HG03432 (cell line): ENCODE data around the gene PXDC1.
"Not testable (repeated sequence)": the region's sequence is repeated elsewhere in the genome, so short reads cannot be mapped to it uniquely, and the experiment has no call there.

ENCODE experiments used
- ATAC-seq: cut with Tn5 transposase; IDR thresholded peaks from one replicate; pipeline ENCODE4 v1.9.1; 2021; ENCODE audit warnings: mild to moderate bottlenecking, moderate library complexity; ENCODE audit not compliant: unreplicated experiment

PXDC1 gene

DNA sequence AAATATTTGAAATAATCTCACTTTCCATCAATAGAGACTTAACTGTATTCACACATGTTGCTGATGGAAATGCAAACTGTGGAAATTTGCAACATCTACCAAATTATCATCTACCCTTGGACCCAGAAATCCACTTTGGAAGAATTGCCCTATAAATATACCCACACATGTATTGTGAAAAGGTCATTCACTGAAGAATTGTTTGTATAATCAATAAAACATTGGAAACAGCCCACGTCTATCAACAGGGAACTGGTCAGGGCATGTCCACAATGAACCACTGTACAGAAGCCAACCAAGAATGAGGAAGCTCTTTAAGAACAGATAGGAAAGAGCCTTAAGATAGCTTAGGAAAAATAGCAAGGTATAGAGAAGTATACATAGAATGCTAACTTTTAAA, 36.2 kb downstream of the PXDC1 start:
- no peak for ATAC-seq

DNA sequence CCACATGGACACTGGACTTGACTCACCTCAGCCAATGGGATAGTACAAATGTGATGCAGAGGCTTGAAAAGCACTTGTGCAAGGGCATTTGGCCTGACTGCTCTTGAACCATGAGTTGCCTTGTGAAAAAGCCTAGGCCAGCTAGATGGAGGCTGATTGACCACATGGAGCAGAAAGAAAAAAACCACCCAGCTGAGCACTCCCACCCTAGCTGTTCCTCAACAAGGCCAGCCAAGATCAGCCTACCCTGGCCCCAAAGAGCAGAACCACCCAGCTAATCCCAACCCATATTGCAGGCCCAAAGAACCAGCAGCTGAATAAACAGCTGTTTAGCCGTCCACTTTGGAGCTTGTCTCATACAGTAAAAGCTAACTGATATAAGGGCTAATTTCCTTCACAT, 36.7 kb downstream of the PXDC1 start:
- ATAC-seq = no peak

DNA sequence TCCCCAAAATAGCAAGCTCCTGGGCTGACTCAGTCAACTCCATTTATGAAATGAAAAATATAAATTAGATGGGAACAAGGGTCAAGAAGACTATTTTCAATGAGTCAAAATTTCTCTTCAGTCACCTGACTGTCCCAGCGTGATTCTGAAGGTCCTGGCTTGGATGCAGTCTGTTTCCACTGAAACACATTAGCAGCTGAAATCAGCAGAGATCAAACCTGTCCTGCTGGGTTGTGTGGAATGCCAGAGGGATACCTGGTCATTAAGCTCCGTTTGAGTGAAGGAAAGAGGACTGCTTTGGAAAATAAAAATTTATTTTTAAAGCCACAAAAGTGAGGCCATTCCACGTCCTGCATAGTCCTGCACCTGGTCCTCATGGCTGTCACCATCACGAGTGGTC, 37.4 kb downstream of the PXDC1 start:
- no peak for ATAC-seq

DNA sequence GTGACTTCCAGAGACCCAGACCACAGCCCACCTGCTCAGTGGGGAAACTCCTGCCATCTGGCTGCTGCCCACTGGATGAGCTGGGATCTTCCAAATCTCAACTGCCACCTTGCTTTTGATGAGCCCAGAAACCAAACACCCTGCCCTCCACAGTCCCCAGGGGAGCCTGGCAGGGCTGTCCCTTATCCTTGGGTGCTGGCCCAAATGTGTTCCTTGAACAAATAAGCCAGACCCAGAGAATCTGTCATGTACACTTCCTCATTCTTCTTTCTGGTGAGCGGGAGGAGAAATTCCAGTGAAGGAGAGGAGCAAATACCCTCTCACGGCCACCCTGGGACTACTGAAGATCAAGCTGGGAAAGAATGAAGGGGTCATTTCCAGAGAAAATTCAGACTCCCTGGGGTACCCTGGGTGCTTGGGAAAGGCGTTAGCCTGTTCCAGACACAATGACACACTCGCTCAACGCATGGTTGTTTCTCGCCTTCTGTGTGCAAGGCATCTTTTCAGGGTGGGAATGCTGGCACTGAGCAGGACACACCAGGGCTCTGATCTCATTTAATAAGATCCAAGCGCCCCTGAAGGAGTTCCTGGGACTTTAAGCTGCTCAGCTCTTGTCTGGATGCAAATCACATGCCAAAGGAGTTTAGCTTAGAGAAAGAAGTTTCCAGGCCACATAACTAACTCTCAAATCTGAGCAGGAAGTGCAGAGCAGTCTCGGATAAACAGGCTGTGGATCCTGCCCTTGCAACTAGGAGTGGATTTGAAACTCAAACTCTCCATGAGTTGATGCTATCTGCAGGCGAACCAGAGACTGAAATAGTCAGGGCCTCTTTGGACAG, 38.5 kb downstream of the PXDC1 start:
- ATAC-seq = no peak

DNA sequence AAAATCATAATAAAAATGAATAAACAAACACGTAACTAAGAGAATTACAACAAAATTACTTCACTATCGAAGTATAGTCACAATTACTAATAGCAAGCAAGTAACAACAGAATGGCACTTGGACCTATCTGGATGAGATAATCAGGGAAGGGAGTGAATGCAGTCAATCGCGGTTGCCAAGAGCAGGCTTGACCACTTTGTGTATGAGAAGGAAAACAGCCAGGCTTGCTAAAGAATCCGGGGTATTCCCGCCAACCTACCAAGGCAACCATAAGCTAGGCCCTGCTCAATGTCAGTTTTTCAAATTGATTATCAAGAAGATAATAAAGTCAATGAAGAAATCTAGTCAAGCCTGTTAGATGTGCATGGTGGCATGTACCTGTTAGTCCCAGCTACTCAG, 39.7 kb downstream of the PXDC1 start:
- no peak for ATAC-seq

DNA sequence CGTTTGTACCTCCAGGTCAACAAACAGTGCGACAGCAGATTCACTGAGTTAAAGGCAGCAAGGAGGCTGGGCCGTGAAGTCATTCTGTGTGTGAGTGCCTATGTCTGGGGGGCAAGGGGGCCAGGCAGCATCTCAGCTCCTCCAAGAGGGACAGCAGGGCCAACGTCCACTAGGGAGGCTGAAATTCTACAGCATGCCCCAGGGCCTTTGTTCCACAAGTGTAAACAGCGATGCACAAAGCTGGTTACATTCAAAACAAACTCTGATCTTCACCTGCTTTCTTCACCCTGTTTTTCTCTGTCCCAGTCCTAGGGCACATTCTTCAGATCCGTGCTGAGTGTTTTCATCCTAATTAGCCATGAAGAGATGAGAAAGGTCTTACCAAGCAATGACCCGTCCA, 41.1 kb downstream of the PXDC1 start:
- no peak for ATAC-seq

DNA sequence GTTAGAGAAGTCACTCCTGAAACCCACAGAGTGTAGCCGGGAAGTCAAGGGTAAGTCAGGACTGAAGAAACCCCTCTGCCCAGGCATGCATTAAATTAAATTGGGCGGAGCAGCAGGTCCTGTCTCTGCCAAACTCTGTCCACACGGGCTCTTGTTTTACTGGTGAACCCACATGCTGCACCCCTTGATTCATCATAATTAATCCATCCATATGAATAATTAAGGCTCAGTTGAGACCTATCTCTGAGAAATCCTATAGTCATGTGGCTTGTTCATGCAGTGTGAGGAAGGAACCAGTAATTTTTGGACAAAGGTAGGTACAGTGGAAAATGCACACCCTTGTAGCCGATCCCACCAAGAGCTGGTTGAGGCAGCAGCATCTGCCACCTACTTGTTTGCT, 43.0 kb downstream of the PXDC1 start:
- no peak for ATAC-seq

DNA sequence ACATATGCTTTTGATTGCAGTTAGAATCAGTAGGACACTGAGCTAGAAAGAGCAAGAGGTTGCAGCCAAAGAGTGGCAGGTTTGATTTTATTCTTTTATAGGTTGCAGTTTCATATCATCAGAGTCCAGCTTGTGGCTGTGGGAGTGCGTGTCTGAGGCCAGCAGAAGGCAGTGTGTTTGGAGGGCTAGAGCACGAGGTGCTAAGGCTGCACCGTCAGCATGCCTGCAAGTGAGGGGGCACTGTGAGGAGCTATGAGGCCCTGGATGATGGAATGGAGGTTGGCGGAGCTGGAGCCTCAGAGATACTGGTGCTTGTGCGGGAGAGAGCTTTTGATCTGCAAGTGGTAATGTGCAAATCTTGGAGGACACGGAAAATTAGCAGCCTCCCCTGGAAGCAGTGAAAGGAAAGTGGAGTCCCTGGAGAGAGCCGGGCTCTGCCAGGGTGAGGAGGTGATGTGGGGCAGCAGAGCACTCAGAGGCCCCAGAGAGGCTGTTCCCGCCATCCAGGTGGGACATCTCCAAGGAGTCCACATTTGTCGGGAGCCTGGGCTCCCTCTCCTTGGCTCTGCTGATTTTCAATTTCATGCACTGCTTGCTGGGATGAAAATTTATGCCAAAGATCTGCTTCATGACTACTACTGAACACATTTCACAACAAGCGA, 43.6 kb downstream of the PXDC1 start:
- ATAC-seq = no peak

DNA sequence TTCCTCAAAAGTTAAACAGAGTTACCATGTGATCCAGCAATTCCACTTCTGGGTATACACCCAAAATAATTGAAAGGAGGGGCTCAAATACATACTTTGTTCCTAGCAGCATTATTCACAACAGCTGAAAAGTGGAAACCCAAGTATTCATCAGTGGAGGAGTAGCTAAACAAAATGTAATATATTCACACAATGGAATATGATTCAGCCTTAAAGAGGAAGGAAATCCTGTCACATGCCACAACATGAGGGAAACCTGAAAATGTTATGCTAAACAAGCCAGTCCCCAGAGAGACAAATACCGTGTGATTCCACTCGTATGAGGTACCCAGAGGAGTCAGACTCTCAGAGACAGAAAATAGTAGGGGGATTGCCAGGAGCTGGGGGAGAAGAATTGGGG, 44.5 kb downstream of the PXDC1 start:
- ATAC-seq = no peak

DNA sequence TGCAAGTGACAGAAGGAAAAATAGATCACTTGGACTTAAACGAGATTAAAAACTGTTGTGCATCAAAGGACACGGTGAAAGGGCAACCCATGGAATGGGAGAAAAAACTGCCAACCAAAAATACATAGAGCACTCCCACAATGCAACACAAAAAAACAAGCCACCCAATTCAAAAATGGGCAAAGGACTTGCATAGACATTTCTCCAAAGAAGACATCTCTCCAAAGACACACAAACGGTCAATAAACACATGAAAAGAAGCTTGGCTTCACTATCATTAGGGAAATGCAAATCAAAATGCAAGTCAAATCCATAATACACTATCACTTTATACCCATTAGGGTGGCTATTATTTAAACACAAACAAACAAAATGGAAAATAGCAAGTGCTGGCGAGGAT, 45.0 kb downstream of the PXDC1 start:
- ATAC-seq = no peak

DNA sequence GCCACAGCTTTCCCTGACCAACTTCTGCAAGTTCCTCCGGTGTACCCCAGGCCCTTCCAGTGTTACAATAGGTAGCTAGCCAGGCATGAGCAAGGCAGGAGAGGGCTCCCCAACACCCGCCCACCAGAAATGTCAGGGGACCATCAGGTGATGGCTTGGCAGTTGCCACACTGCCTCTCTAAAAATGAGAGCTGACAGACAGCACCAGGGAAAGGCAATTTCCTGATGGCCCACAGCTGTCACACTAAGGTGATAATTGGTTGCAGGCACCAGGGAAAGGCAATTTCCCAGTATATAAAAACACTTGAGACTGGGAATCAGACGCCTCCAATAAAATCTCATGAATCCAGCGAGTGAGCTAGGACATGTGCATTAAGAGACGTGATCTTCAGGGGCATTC, 49.9 kb downstream of the PXDC1 start:
- no peak for ATAC-seq

DNA sequence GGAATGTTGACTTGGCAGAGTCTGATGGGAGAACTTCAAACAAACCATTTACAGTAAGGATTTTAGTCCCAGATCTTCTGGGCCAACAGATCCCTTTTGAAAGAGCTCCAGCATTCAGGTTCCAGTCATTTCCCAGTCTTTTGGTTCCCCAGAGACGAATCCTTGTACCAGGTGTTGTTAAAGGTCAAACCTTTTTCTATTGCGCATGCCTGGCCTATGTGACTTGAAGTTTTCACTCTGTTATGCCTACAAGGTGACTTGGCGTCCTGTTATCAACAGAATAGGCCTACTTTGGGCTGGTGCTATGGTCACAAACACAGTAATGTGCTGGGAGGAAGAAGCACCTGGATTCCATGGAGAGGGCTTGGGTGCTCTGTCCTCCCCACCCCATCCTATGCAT, 52.3 kb downstream of the PXDC1 start:
- no peak for ATAC-seq

DNA sequence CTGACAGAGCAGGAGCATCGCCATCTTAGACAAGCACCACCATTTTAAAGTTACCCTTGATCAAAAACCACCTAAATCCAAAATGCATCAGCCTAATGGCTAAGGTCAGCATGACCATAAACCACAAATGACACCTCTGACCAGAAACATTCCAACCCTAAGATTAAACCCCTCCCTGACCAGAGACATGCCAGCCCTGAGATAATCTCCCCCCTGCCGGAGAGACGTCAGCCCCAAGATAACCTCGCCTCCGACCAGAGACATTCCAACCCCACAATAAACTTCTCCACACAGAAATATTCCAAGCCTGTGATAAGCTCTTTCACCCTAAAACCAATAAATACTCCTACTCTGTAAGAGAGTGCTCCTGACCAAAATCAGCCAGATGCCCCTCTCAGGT, 53.5 kb downstream of the PXDC1 start:
- no peak for ATAC-seq

DNA sequence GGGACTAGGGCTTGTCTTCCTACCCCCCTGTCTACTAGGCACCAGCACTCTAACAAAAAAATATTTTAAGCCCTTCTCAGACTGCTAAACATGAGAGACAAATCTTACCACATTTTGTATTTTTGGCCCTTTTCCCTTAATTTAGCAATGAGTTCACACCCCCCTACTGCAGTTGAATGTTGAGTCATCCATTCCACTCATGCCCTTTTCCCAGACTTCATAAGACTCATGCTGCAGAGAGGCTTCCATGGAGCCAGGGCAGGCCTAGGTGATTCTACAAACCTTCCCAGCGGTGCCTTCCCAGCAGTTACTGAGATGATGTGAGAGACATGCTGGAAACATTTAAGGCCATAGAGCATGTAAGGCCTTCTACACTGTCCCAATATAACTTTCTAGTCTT, 53.9 kb downstream of the PXDC1 start:
- no peak for ATAC-seq

DNA sequence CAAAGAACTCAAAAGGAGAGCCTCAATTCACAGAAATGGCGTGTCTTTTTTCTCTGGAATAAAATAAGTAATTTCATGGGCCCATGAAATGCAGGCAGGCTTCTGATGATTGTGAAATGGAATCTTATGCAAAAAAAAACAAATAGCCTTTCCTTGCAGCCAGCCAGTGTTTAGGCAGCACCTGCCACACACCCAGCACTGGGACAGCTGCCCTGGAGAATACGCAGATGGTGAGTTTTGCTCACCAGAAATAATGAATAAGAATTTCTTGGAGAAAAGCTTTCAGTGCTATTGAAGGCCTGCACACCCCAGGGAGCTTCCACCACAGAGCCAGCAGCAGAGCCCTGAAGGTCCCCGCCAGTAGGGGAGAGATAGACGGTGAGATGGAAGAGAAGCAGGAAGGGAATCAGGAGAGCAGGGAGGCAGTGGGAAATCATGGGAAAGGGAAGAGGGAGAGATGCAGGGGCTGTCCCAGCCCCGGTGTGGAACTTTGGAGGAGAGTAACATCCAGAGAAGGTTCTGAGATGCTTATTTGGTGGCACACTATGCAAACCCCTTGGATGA, 54.9 kb downstream of the PXDC1 start:
- no peak for ATAC-seq

DNA sequence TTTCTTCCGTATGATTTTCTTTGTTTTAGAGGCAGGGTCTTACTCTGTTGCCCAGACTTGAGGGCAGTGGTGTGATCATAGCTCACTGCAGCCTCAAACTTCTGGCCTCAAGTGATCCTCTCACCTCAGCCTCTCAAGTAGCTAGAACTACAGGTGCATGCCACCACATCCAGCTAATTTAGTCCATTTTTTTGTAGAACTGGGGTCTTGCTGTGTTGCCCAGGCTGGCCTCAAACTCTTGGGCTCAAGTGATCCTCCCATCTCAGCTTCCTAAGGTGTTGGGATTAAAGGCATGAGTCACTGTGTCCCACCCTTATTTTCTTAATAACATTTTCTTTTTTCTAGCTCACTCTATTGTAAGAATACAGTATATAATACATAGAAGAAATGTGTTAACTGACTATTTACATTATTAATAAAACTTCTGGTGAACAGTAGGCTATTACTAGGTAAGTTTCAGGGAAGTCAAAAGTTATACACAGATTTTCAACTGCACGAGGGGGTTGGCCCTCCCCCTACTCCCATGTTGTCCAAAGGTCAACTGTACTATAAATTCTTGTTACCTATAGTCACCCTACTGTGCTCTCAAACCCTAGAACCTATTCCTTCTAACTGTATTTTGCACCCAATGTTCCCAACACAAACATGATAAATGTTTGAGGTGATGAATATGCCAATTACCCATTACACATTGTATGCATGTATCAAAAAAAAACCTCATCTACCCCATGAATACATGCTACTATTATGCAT, 56.3 kb downstream of the PXDC1 start:
- no peak for ATAC-seq

DNA sequence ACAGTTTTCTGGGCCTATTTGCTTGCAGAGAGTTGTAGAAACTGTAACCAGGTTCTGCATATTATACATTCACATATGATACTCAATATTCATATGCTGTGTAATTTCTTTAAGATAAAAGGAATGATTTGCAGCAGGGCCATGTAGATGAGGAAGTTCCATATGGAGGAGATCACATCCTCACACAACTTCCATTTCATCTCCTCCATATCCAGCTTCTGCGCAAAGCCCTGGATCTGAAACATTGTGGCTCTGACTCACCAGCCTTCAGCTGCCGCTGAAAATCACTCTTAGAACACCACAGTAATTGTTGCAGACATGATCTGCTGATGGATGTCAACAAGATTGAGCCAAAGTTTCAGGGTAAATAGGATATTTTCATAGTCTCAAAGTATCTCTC, 57.7 kb downstream of the PXDC1 start:
- ATAC-seq = no peak

DNA sequence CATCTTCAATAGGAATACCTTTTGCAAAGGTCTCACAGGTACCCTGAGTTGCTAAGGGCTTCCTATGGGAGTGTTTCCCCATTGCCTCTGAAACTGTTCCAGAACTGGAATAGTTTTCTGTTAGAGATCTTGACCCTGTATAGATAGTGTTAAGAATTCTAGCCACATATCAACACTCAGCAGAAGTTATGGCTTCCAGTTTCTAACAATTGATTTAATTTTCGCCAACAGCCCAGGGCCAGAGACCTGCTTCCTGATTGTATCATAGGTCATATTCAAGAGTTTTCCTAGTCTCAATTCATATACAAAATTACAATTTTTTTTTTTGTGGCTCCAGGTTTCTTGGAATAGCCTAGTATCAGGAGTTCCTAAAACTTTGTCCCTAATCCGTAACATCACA, 61.0 kb downstream of the PXDC1 start:
- no peak for ATAC-seq

DNA sequence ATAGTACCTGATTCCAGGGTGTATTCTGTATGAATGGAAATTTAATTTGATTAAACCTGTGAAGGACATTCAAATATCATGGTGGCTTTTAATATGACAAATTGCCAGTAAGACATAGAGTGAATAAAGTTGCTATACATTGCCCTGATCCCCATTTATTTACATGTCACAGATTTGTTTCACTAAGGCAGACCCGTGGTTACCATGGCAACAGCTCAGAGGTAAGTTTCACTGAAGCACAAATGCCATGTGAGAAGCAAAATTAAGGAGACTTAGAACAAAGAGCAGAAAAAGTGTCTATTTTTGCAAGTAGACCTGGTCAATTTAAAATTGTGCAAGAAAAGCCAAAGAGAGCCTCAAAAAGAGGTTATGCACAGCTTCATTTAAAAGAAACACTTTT, 63.7 kb downstream of the PXDC1 start:
- ATAC-seq = no peak

DNA sequence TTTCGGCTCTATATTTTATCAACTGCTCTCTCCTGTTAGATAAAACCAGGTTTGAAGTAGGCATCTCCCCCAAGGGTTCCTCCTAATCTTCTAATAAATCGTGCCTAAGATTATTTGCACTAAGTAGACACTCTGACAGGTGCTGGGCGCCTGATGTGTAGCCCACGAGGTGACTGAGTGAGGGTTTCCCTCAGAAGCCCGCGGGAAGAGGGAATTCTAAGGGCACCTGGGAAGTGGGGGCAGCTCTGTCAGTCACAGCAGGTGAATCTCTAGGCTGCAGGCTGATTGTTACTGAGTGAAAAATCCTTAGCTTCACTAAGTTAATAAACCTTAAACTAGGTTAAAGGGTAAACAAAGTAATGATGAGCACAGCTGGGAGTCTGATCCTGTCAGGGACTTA, 68.2 kb downstream of the PXDC1 start:
- no peak for ATAC-seq

DNA sequence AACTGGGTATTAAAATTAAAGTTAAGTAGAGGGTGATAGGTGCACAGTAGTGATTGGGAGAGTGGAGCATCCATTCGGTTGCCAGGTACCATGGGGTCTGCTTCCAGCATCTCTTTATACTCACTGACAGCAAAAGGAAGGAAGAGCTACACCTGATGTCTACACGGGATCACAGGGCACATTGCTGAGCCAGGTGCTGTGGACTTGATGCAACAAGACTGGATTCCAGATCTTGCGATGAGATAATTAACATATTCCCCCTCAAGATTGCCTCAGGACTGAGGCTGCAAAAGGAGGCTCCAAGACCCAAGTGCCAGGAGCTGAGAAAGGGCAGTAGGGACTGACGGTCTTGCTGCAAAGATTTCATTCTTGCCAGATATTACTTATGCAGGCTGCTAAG, 72.6 kb downstream of the PXDC1 start:
- ATAC-seq = no peak

DNA sequence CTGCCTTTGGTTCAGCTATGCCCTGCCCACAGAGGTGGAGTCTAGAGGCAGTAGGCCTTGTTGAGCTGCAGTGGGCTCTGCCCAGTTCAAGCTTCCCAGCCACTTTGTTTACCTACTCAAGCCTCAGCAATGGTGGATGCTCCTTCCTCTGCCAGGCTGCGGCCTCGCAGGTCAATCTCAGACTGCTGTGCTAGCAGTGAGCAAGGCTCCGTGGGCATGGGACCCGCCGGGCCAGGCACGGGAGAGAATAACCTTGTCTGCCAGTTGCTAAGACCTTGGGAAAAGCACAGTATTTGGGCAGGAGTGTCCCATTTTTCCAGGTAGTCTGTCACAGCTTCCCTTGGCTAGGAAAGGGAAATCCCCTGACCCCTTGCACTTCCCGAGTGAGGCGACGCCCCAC, 73.8 kb downstream of the PXDC1 start:
- not testable (repeated sequence) for ATAC-seq
